HG03175 (cell line): ENCODE data around the gene PTPRD.

ENCODE experiments used
- ATAC-seq: cut with Tn5 transposase; IDR thresholded peaks from one replicate; pipeline ENCODE4 v1.9.1; 2021; ENCODE audit warnings: mild to moderate bottlenecking, moderate library complexity; ENCODE audit not compliant: unreplicated experiment

PTPRD gene

GRCh38 chr9:8569823-8570222, 2043.0 kb downstream of the PTPRD start:
- no peak for ATAC-seq

GRCh38 chr9:8567963-8568579, 2044.7 kb downstream of the PTPRD start:
- ATAC-seq: no peak

GRCh38 chr9:8564960-8565359, 2047.8 kb downstream of the PTPRD start:
- no peak for ATAC-seq

GRCh38 chr9:8560560-8561525, 2052.0 kb downstream of the PTPRD start:
- ATAC-seq: no peak

GRCh38 chr9:8558176-8558575, 2054.6 kb downstream of the PTPRD start:
- ATAC-seq: no peak

GRCh38 chr9:8555762-8556500, 2056.9 kb downstream of the PTPRD start:
- no peak for ATAC-seq

- no peak for ATAC-seq
These were observed 2059.4 kb downstream of the PTPRD start for GRCh38 chr9:8553444-8553843.

- no peak for ATAC-seq
These were observed 2060.1 kb downstream of the PTPRD start for GRCh38 chr9:8552732-8553131.

GRCh38 chr9:8549214-8549613, 2063.6 kb downstream of the PTPRD start:
- ATAC-seq: no peak

- ATAC-seq: no peak
These were observed 2069.6 kb downstream of the PTPRD start for GRCh38 chr9:8543219-8543618.

- no peak for ATAC-seq
These were observed 2070.3 kb downstream of the PTPRD start for GRCh38 chr9:8542537-8542936.

- no peak for ATAC-seq
These were observed 2073.1 kb downstream of the PTPRD start for GRCh38 chr9:8539681-8540197.

- ATAC-seq: no peak
These were observed 2076.0 kb downstream of the PTPRD start for GRCh38 chr9:8536845-8537244.

- no peak for ATAC-seq
These were observed 2078.0 kb downstream of the PTPRD start for GRCh38 chr9:8534828-8535227.

GRCh38 chr9:8533681-8534080, 2079.1 kb downstream of the PTPRD start:
- ATAC-seq: no peak

GRCh38 chr9:8531826-8532415, 2080.9 kb downstream of the PTPRD start:
- no peak for ATAC-seq

- ATAC-seq: no peak
These were observed 2091.7 kb downstream of the PTPRD start for GRCh38 chr9:8521112-8521511.

- ATAC-seq: no peak
These were observed 2097.1 kb downstream of the PTPRD start for GRCh38 chr9:8515748-8516147.

- ATAC-seq: no peak
These were observed 2098.0 kb downstream of the PTPRD start for GRCh38 chr9:8514760-8515159.

- ATAC-seq: no peak
These were observed 2104.0 kb downstream of the PTPRD start for GRCh38 chr9:8508671-8509290.
